Measurements from ENCODE around the gene APOC1. TPM values are rescaled to one million over a fixed set of nuclear protein-coding genes. Genes with fewer than 3 reads are reported as not detected.
"Not testable (repeated sequence)": the region's sequence is repeated elsewhere in the genome, so short reads cannot be mapped to it uniquely, and the experiment has no call there.

Gene APOC1
- 0.44 and 2.3 TPM in 2 replicates for total RNA-seq

- DNase-seq (ENCODE audit: extremely low read depth, low read depth, low spot score), result peak; percentile 48
Observed at GRCh38 chr19:44914433-44915206, at the start of gene APOC1. APOC1 (plus strand) TSS chr19:44914608; CDS start chr19:44914892, 284 bp downstream.

DNA sequence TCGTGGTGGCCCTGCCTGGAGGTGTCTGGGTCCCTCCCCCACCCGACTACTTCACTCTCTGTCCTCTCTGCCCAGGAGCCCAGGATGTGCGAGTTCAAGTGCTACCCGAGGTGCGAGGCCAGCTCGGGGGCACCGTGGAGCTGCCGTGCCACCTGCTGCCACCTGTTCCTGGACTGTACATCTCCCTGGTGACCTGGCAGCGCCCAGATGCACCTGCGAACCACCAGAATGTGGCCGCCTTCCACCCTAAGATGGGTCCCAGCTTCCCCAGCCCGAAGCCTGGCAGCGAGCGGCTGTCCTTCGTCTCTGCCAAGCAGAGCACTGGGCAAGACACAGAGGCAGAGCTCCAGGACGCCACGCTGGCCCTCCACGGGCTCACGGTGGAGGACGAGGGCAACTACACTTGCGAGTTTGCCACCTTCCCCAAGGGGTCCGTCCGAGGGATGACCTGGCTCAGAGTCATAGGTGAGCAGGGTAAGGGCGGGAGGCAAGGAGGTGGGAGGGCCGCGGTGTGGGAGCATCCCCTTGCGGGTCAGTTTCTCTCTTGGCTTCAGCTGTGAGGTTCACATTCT is 49.1 kb upstream of the APOC1 start:
- no peak for DNase-seq (ENCODE audit: extremely low read depth, low read depth, low spot score)

DNA sequence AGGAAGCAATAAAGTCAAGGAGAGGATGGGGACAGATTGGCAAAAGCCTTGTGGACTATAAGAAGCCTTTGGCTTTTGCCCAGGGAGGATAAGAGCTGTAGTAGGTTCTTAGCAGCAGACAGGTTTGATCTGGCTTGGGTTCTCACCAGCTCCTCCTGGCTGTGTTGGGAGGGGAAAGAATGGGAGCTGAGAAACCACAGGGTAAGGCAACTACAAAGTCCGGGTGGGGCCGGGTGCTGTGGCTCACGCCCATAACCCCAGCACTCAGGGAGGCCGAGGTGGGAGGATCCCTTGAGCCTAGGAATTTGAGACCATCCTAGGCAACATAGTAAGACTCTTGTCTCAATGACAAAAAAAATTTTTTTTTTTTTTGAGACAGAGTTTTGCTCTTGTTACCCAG is 47.7 kb upstream of the APOC1 start:
- DNase-seq (ENCODE audit: extremely low read depth, low read depth, low spot score), result no peak

DNA sequence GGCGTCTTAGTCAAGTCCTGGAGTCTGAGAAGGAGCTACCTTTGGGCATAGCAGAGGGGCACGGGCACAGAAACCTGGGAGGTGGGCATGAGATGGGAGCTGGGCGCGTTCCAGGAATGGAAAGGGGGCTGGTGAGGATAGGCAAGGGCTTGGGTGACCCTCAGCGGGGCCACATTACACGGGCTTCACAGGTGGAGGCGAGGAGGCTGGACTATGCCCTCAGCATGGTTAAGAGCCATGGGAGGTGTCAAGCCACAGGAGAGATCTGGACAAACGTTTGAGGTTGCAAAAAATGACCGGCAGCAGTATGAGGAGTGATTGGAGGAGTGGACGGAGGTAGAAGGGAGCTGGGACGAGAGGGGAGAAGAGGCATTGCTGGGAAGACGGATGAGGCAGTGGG is 46.8 kb upstream of the APOC1 start:
- no peak for DNase-seq (ENCODE audit: extremely low read depth, low read depth, low spot score)

GRCh38 chr19:44869733-44870470 is 44.5 kb upstream of the APOC1 start:
- no peak for DNase-seq (ENCODE audit: extremely low read depth, low read depth, low spot score)

GRCh38 chr19:44871809-44872208 is 42.6 kb upstream of the APOC1 start:
- no peak for DNase-seq (ENCODE audit: extremely low read depth, low read depth, low spot score)

DNA sequence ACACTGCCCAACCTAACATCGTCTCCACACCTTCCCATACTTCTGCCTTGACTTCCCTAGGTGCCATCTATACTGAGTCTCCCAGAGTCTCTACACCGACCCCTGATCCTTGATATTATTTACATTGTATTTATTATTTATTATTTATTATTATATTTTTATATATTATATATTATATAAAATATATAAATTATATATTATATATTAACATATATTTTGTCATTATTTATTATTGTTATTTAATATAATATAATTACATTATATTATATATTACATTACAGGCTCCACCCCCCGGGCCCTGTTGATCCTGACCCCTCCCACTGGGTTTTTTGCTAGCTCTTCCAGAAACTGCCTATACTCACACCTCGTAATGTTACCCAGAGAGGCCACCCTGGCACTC is 41.7 kb upstream of the APOC1 start:
- no peak for DNase-seq (ENCODE audit: extremely low read depth, low read depth, low spot score)

GRCh38 chr19:44874317-44874716 is 40.1 kb upstream of the APOC1 start:
- no peak for DNase-seq (ENCODE audit: extremely low read depth, low read depth, low spot score)

DNA sequence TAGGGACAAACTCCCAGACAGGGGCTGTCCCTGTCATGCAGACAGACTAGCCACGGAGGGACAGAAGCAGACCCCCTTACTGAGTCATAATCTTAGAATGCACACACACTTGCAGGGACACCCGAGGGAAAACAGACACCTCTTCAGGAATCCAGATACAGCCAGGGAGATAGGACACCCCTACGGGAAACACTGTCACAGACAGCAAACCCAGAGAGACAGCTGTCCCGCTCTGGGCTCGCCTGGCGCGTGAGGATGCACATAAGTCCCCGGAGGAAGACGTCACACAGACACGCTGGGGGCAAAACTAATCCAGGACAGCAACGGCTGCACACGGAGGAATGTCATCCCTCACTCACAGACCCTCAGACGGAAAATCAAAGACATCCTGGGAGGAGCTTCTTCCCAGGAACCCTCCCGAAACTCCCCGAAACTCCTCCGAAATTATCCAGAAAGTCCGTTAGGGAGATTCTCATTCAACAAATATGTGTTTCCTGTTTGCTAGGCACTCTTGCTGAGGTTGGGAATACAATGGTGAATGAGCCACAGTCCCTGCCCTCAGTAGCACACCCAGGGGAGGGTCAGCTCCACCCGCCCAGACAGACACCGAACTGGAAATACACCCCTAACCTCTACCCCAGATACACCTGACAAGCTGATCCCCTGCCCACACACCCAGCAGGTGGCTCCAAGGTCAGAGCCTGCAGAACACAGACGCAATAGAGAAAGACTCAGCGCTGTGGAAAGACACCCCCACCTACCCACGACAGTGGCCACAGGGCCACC is 38.5 kb upstream of the APOC1 start:
- DNase-seq (ENCODE audit: extremely low read depth, low read depth, low spot score), result no peak

GRCh38 chr19:44876930-44877535 is 37.4 kb upstream of the APOC1 start:
- no peak for DNase-seq (ENCODE audit: extremely low read depth, low read depth, low spot score)

- DNase-seq (ENCODE audit: extremely low read depth, low read depth, low spot score), result no peak
Observed at GRCh38 chr19:44878120-44878865, 36.1 kb upstream of the APOC1 start.

GRCh38 chr19:44879309-44880065 is 34.9 kb upstream of the APOC1 start:
- no peak for DNase-seq (ENCODE audit: extremely low read depth, low read depth, low spot score)

GRCh38 chr19:44882063-44882462 is 32.3 kb upstream of the APOC1 start:
- no peak for DNase-seq (ENCODE audit: extremely low read depth, low read depth, low spot score)

DNA sequence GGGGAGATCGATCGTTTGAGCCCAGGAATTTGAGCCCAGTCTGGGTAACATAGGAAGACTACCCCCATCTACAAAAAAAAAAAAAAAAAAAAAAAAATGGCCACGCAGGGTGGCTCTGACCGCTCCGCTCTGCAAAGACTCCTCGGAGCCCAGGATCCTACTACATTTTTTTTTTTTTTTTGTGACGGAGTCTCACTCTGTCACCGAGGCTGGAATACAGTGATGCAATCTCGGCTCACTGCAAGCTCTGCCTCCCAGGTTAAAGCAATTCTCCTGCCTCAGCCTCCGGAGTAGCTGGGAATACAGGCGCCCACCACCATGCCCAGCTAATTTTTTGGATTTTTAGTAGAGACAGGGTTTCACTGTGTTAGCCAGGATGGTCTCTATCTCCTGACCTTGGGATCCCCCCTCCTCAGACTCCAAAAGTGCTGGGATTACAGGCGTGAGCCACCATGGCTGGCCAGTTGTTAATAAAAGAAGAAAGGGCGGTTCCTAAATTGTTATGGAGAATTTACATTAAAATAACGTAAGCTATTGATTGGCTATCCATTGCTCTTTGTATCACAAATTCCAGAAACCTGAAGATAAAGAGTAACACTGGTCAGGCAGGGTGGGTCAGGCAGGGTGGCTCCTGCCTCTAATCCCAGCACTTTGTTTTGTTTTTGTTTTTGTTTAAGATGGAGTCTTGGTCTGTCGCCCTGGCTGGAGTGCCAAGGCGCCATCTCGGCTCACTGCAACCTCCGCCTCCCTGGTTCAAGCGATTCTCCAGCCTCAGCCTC is 31.6 kb upstream of the APOC1 start:
- DNase-seq (ENCODE audit: extremely low read depth, low read depth, low spot score), result not testable (repeated sequence)

DNA sequence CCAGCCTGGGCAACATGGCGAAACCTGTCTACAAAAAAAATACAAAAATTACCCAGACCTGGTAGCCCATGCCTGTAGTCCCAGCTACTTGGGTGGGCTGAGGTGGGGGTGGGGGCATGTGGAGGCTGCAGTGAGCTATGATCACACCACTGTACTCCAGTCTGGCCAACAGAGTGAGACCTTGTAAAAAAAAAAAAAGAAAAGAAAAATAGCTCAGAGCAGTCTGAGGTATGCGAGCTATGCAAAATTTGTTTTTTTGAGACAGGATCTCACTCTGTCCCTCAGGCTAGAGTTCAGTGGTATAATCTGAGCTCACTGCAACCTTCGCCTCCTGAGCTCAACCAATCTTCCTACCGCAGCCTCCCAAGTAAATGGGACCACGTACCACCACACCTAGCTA is 30.5 kb upstream of the APOC1 start:
- DNase-seq (ENCODE audit: extremely low read depth, low read depth, low spot score), result no peak

DNA sequence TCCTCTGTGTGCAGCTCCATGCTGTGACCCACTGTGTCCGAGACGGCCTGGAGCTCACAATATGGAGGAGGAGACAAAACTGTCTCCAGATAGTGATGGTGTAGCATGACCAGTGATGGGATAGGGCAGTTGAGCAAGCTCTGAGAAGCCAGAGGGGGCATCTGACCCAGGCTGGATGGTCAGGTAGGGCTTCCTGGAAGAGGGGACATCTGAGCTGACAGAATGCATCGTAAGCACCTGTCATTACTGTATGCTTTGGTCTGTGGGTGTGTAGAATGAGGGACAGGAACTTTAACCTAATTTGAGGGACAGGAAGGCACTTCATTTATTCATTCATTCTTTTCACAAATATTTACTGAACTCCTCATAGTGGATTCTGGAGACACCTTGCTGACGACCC is 29.8 kb upstream of the APOC1 start:
- no peak for DNase-seq (ENCODE audit: extremely low read depth, low read depth, low spot score)

GRCh38 chr19:44886141-44886540 is 28.3 kb upstream of the APOC1 start:
- DNase-seq (ENCODE audit: extremely low read depth, low read depth, low spot score), result no peak

- DNase-seq (ENCODE audit: extremely low read depth, low read depth, low spot score), result no peak
Observed at GRCh38 chr19:44887648-44888047, 26.8 kb upstream of the APOC1 start.

Measured in glomerular endothelial cell (primary cell).